Fibroblast of the aortic adventitia (primary cell): ENCODE results near the gene GPC1. TPM values are rescaled to one million over a fixed set of nuclear protein-coding genes. Genes with fewer than 3 reads are reported as not detected.

Experiments used
- DNase-seq: peaks from one replicate; pipeline ENCODE4 v3.0.0-alpha.2; 2010; ENCODE audit warnings: low read depth
- H3K4me3 ChIP-seq: 2 replicates; pipeline ENCODE4 v1.5.1; 2011; ENCODE audit warnings: low read depth, mild to moderate bottlenecking, control low read depth, low read length, moderate library complexity
- CTCF ChIP-seq: IDR thresholded peaks from 2 replicates; pipeline ENCODE4 v1.5.1; 2011; ENCODE audit warnings: mild to moderate bottlenecking, low read length, control low read depth, inconsistent platforms; ENCODE audit not compliant: insufficient read depth
- total RNA-seq: library from RNA; depleted of rRNA; stranded (reverse); fragments of >200 nt; gene quantifications from 2 replicates; pipeline ENCODE4 v1.2.3, GENCODE V29; 2012; ENCODE audit warnings: low replicate concordance

Gene GPC1
- total RNA-seq, 1 donor: 44.7 TPM

GRCh38 chr2:240432430-240432819, 3.0 kb upstream of the GPC1 start:
- TF ChIP-seq CTCF: no peak
- DNase-seq: no peak
- no peak overlapping the region for H3K4me3 ChIP-seq

GRCh38 chr2:240432820-240433801, 2.4 kb upstream of the GPC1 start:
- no peak overlapping the region for H3K4me3 ChIP-seq
- TF ChIP-seq CTCF: no peak
- no peak for DNase-seq

- H3K4me3 ChIP-seq: peak overlapping the region; percentile 70
- DNase-seq: peak; percentile 95
- no peak for TF ChIP-seq CTCF
These were observed 1.3 kb upstream of the GPC1 start for GRCh38 chr2:240433973-240434727.

GRCh38 chr2:240434728-240435456, 571 bp upstream of the GPC1 start:
- no peak for TF ChIP-seq CTCF
- H3K4me3 ChIP-seq: peak overlapping the region; percentile 70
- peak; percentile 88 for DNase-seq

- peak; percentile 15 for DNase-seq
- peak overlapping the region; percentile 75 for H3K4me3 ChIP-seq
- no peak for TF ChIP-seq CTCF
These were observed 652 bp downstream of the GPC1 start for GRCh38 chr2:240435948-240436682.
